Liver (tissue), 2 donors: ENCODE measurements around the gene DNHD1.

Source experiments
- CTCF ChIP-seq: fragments of 150-350 bp; IDR thresholded peaks from 2 replicates; pipeline ENCODE4 v1.5.1; 2017; ENCODE audit warnings: improper control_type of control experiment, low read depth, low read length; ENCODE audit not compliant: missing input control
- REST ChIP-seq: IDR thresholded peaks from 2 replicates; pipeline ENCODE4 v1.6.1; 2016; ENCODE audit warnings: antibody characterized with exemption, mild to moderate bottlenecking
- donor health status: healthy.

GRCh38 chr11:6474413-6474792 is 22.7 kb upstream of the DNHD1 start:
- TF ChIP-seq CTCF: no peak
- TF ChIP-seq REST: no peak
